ENCODE results near the gene B4GALT1. TPM values are rescaled to one million over a fixed set of nuclear protein-coding genes. Genes with fewer than 3 reads are reported as not detected.

B4GALT1 gene
- total and polyA plus RNA-seq, 2 donors (not counting 3 experiments of a cell fraction or from before 2014, with no cell fraction given): 61.4 to 66.5 TPM

GRCh38 chr9:33151007-33151557 lies 16.1 kb downstream of the B4GALT1 start:
- Histone ChIP-seq H3K9me1 (replicated peaks; ENCODE audit: control insufficient read depth, extremely low read depth, insufficient read depth, low read length) (no peaks in the 10 kb centered on the region), H3K4me2 (ENCODE audit: insufficient read depth, low read length) (peak overlapping the region; percentile 84), H2AFZ (ENCODE audit: low read depth, low read length) (no peak overlapping the region), H3K36me3 (ENCODE audit: control insufficient read depth in 2 of 2, extremely low read depth in 1 of 2, insufficient read depth in 2 of 2, low read length in 2 of 2) (no peaks in the 10 kb centered on the region), H3K27ac (ENCODE audit: insufficient read depth, low read depth, low read length) (peak overlapping the region; percentile 53), H3K27me3 (ENCODE audit: control insufficient read depth in 2 of 2, insufficient read depth in 2 of 2, low read length in 2 of 2) (no peaks in the 10 kb centered on the region), H3K9ac (replicated peaks; ENCODE audit: extremely low read depth, insufficient read depth, low read length) (no peak overlapping the region), H3K79me2 (ENCODE audit: control insufficient read depth, insufficient read depth, low read length) (peaks cover 68% of the 10 kb centered on the region), H3K4me1 (ENCODE audit: control insufficient read depth, extremely low read depth, insufficient read depth, low read length) (peaks cover 33% of the 10 kb centered on the region), H4K20me1 (replicated peaks; ENCODE audit: control insufficient read depth, extremely low read depth, insufficient read depth, low read length) (no peaks in the 10 kb centered on the region), H3K4me3 (replicated peaks in 1 of 3; ENCODE audit: insufficient read depth in 1 of 3, low read depth in 1 of 3, low read length in 3 of 3) (no peak overlapping the region), H3K9me3 (replicated peaks; ENCODE audit: control insufficient read depth, insufficient read depth, low read length) (no peaks in the 10 kb centered on the region)
- TF ChIP-seq POLR2A (IDR thresholded peaks at IDR 0.05; ENCODE audit: low read depth, low read length) (no peak), JUN (IDR thresholded peaks at IDR 0.05; ENCODE audit: borderline replicate concordance, insufficient read depth, insufficient read length, low read depth) (peak; percentile 41), POLR2AphosphoS5 (IDR thresholded peaks at IDR 0.05; ENCODE audit: insufficient read depth, low read depth, low read length) (no peak), FOS (IDR thresholded peaks at IDR 0.05; ENCODE audit: borderline replicate concordance, insufficient read depth, low read length) (peak; percentile 72)
- TF ChIP-seq, protein P1, sequence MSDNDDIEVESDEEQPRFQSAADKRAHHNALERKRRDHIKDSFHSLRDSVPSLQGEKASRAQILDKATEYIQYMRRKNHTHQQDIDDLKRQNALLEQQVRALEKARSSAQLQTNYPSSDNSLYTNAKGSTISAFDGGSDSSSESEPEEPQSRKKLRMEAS (IDR thresholded peaks at IDR 0.05; ENCODE audit: insufficient read depth, insufficient read length): no peak
- TF ChIP-seq, protein P2, sequence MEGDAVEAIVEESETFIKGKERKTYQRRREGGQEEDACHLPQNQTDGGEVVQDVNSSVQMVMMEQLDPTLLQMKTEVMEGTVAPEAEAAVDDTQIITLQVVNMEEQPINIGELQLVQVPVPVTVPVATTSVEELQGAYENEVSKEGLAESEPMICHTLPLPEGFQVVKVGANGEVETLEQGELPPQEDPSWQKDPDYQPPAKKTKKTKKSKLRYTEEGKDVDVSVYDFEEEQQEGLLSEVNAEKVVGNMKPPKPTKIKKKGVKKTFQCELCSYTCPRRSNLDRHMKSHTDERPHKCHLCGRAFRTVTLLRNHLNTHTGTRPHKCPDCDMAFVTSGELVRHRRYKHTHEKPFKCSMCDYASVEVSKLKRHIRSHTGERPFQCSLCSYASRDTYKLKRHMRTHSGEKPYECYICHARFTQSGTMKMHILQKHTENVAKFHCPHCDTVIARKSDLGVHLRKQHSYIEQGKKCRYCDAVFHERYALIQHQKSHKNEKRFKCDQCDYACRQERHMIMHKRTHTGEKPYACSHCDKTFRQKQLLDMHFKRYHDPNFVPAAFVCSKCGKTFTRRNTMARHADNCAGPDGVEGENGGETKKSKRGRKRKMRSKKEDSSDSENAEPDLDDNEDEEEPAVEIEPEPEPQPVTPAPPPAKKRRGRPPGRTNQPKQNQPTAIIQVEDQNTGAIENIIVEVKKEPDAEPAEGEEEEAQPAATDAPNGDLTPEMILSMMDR (IDR thresholded peaks at IDR 0.05; ENCODE audit: extremely low read depth in 1 of 2, insufficient read depth in 1 of 2, low read depth in 1 of 2, low read length in 2 of 2): no peak
- FAIRE-seq (peak; percentile 94), DNase-seq (ENCODE audit: low read depth, low spot score) (peak; percentile 86)
- dilution Hi-C loops (cut with MboI; ENCODE audit: extremely low pct_ligation_motif_present, low sequenced_read_pairs): no loop called here
- intact Hi-C loops (cut with micrococcal nuclease): no loop called here
- POLR2A ChIA-PET: interaction anchor here (1.1 to 1.5 kb wide), 2 partner anchors 16 to 28 kb away, joined by 3 read pairs; partner anchors contain the start of gene B4GALT1
- CTCF ChIA-PET: interaction anchor here (0.7 to 2.5 kb wide), 16 partner anchors 9 to 75 kb away, joined by 3 to 18 read pairs (median 4); partner anchors contain the start of gene B4GALT1
- BruUV-seq (replicated peaks): no TSS peak

All from endothelial cell of umbilical vein (primary cell).